ENCODE results near the gene GPR4. TPM values are rescaled to one million over a fixed set of nuclear protein-coding genes. Genes with fewer than 3 reads are reported as not detected.
A peak's percentile ranks its signal among the peaks of the same experiment; 100 is the strongest.

The GPR4 gene
- total RNA-seq, 1 experiment from 2014 or later, result 0.48 TPM

- no peak for TF ChIP-seq KAT7 (CRISPR knock-in tag; IDR thresholded peaks at IDR 0.05; ENCODE audit: borderline replicate concordance)
- no peak for TF ChIP-seq EMX1 (CRISPR knock-in tag; IDR thresholded peaks at IDR 0.05)
- no peak for TF ChIP-seq TEAD4 (CRISPR knock-in tag; IDR thresholded peaks at IDR 0.05)
- no peak for TF ChIP-seq ATF1 (CRISPR knock-in tag; IDR thresholded peaks at IDR 0.05)
- TF ChIP-seq FOXJ3 (CRISPR knock-in tag; IDR thresholded peaks at IDR 0.05; ENCODE audit: borderline replicate concordance), result no peak
- TF ChIP-seq ZNF232 (CRISPR knock-in tag; IDR thresholded peaks at IDR 0.05), result no peak
- no peak for TF ChIP-seq HMGXB4 (CRISPR knock-in tag; IDR thresholded peaks at IDR 0.05)
- no peak for TF ChIP-seq ZNF317 (CRISPR knock-in tag; IDR thresholded peaks at IDR 0.05; ENCODE audit: borderline replicate concordance, low read depth)
- TF ChIP-seq ARID4B (CRISPR knock-in tag; IDR thresholded peaks at IDR 0.05; ENCODE audit: borderline replicate concordance), result no peak
- TF ChIP-seq FOXK1 (CRISPR knock-in tag; IDR thresholded peaks at IDR 0.05), result no peak
- no peak for TF ChIP-seq CREM (CRISPR knock-in tag; IDR thresholded peaks at IDR 0.05)
- no peak for TF ChIP-seq ZNF121 (CRISPR knock-in tag; IDR thresholded peaks at IDR 0.05)
- no peak for TF ChIP-seq TP53 (CRISPR knock-in tag; IDR thresholded peaks at IDR 0.05)
- TF ChIP-seq ETV6 (CRISPR knock-in tag; IDR thresholded peaks at IDR 0.05), result no peak
- no peak for TF ChIP-seq SMAD3 (CRISPR knock-in tag; IDR thresholded peaks at IDR 0.05; ENCODE audit: borderline replicate concordance)
- TF ChIP-seq ZBTB21 (CRISPR knock-in tag; IDR thresholded peaks at IDR 0.05; ENCODE audit: borderline replicate concordance), result no peak
- Mint-ChIP-seq H3K9me3 (no peaks in the 10 kb centered on the region), H3K4me1 (peaks cover 6% of the 10 kb centered on the region), H3K27me3 (ENCODE audit: low read depth) (peaks cover 10% of the 10 kb centered on the region), H3K36me3 (no peaks in the 10 kb centered on the region), H3K27ac (no peak overlapping the region), H3K4me3 (no peak overlapping the region)
- ChIA-PET CTCF (interaction anchor here (1.2 to 1.4 kb wide), 2 partner anchors 42 to 92 kb away, joined by 3 to 4 read pairs; partner anchors contain the start of genes QPCTL and SNRPD2), POLR2A (interaction anchor here (0.6 kb wide), 1 partner anchor 13 kb away, joined by 3 read pairs; no protein-coding TSS in a partner anchor)
- ATAC-seq (no peak), DNase-seq (ENCODE audit: low spot score) (no peak)
Measured at GRCh38 chr19:45650722-45651121, 48.7 kb upstream of the GPR4 start.

- ChIA-PET POLR2A (interaction anchor here (0.6 to 1.4 kb wide), 3 partner anchors 31 to 107 kb away, joined by 3 to 8 read pairs (median 4); no protein-coding TSS in a partner anchor), CTCF (interaction anchor here (1.0 to 1.7 kb wide), 14 partner anchors 21 to 170 kb away, joined by 3 to 17 read pairs (median 8); partner anchors contain the start of genes GIPR, QPCTL and SIX5)
- ATAC-seq (no peak), DNase-seq (ENCODE audit: low spot score) (no peak)
- H3K9me3 Mint-ChIP-seq, result no peaks in the 10 kb centered on the region
- H3K4me3 Mint-ChIP-seq, result peak overlapping the region; percentile 74
- no peak for TF ChIP-seq MXD4 (CRISPR knock-in tag; IDR thresholded peaks at IDR 0.05; ENCODE audit: borderline replicate concordance)
- no peak for TF ChIP-seq ZNF423 (CRISPR knock-in tag; IDR thresholded peaks at IDR 0.05)
- TF ChIP-seq MYBL2 (CRISPR knock-in tag; IDR thresholded peaks at IDR 0.05), result no peak
- TF ChIP-seq FOXP1 (CRISPR knock-in tag; IDR thresholded peaks at IDR 0.05; ENCODE audit: borderline replicate concordance), result no peak
- TF ChIP-seq OVOL2 (CRISPR knock-in tag; IDR thresholded peaks at IDR 0.05; ENCODE audit: borderline replicate concordance), result no peak
- TF ChIP-seq IRF1 (CRISPR knock-in tag; IDR thresholded peaks at IDR 0.05), result no peak
- no peak for TF ChIP-seq ESRRA (CRISPR knock-in tag; IDR thresholded peaks at IDR 0.05; ENCODE audit: borderline replicate concordance)
- TF ChIP-seq ATF1 (CRISPR knock-in tag; IDR thresholded peaks at IDR 0.05), result no peak
- TF ChIP-seq ATF3 (CRISPR knock-in tag; conservative IDR thresholded peaks at IDR 0.05), result no peak
- H3K27me3 Mint-ChIP-seq (ENCODE audit: low read depth), result peaks cover 24% of the 10 kb centered on the region
- peaks cover 27% of the 10 kb centered on the region for H3K4me1 Mint-ChIP-seq
- H3K27ac Mint-ChIP-seq, result no peak overlapping the region; the same call in 1 of the 2 replicates
- H3K36me3 Mint-ChIP-seq, result no peaks in the 10 kb centered on the region
Measured at GRCh38 chr19:45646345-45646698, 44.3 kb upstream of the GPR4 start.
